ENCODE data around the gene HHIPL1.

The HHIPL1 gene

GRCh38 chr14:99675951-99676350, 31.0 kb downstream of the HHIPL1 start:
- peaks cover 27% of the 10 kb centered on the region for H3K4me1 ChIP-seq (ENCODE audit: insufficient read depth, low read length)
- H3K36me3 ChIP-seq (ENCODE audit: insufficient read depth, low read length), result no peaks in the 10 kb centered on the region
- H3K9ac ChIP-seq (ENCODE audit: low read depth, low read length), result no peak overlapping the region
- peaks cover 5% of the 10 kb centered on the region; the same call in 1 of the 2 replicates for H3K9me3 ChIP-seq (ENCODE audit: control insufficient read depth, insufficient read depth, low read length)

- H3K9ac ChIP-seq (ENCODE audit: low read depth, low read length), result no peak overlapping the region
- peaks cover 20% of the 10 kb centered on the region for H3K4me1 ChIP-seq (ENCODE audit: insufficient read depth, low read length)
- H3K9me3 ChIP-seq (ENCODE audit: control insufficient read depth, insufficient read depth, low read length), result peaks cover 5% of the 10 kb centered on the region; the same call in 1 of the 2 replicates
- H3K36me3 ChIP-seq (ENCODE audit: insufficient read depth, low read length), result no peaks in the 10 kb centered on the region
These were observed 31.7 kb downstream of the HHIPL1 start for GRCh38 chr14:99676657-99677056.

GRCh38 chr14:99677231-99678140, 32.6 kb downstream of the HHIPL1 start:
- H3K36me3 ChIP-seq (ENCODE audit: insufficient read depth, low read length), result no peaks in the 10 kb centered on the region
- H3K4me1 ChIP-seq (ENCODE audit: insufficient read depth, low read length), result peaks cover 12% of the 10 kb centered on the region
- H3K9ac ChIP-seq (ENCODE audit: low read depth, low read length), result no peak overlapping the region
- H3K9me3 ChIP-seq (ENCODE audit: control insufficient read depth, insufficient read depth, low read length), result peaks cover 5% of the 10 kb centered on the region; the same call in 1 of the 2 replicates

GRCh38 chr14:99678198-99678597, 33.3 kb downstream of the HHIPL1 start:
- Histone ChIP-seq H3K9me3 (ENCODE audit: control insufficient read depth, insufficient read depth, low read length) (peaks cover 5% of the 10 kb centered on the region; the same call in 1 of the 2 replicates), H3K4me1 (ENCODE audit: insufficient read depth, low read length) (peaks cover 6% of the 10 kb centered on the region; the same call in 1 of the 2 replicates), H3K9ac (ENCODE audit: low read depth, low read length) (no peak overlapping the region), H3K36me3 (ENCODE audit: insufficient read depth, low read length) (no peaks in the 10 kb centered on the region)

- Histone ChIP-seq H3K9me3 (ENCODE audit: control insufficient read depth, insufficient read depth, low read length) (peaks cover 5% of the 10 kb centered on the region; the same call in 1 of the 2 replicates), H3K9ac (ENCODE audit: low read depth, low read length) (no peak overlapping the region), H3K36me3 (ENCODE audit: insufficient read depth, low read length) (no peaks in the 10 kb centered on the region), H3K4me1 (ENCODE audit: insufficient read depth, low read length) (peaks cover 6% of the 10 kb centered on the region; the same call in 1 of the 2 replicates)
These were observed 34.2 kb downstream of the HHIPL1 start for GRCh38 chr14:99679111-99679510.

GRCh38 chr14:99679543-99679942, 34.6 kb downstream of the HHIPL1 start:
- H3K9ac ChIP-seq (ENCODE audit: low read depth, low read length), result no peak overlapping the region
- no peaks in the 10 kb centered on the region for H3K36me3 ChIP-seq (ENCODE audit: insufficient read depth, low read length)
- H3K4me1 ChIP-seq (ENCODE audit: insufficient read depth, low read length), result peaks cover 6% of the 10 kb centered on the region; the same call in 1 of the 2 replicates
- H3K9me3 ChIP-seq (ENCODE audit: control insufficient read depth, insufficient read depth, low read length), result peaks cover 5% of the 10 kb centered on the region; the same call in 1 of the 2 replicates

- H3K9me3 ChIP-seq (ENCODE audit: control insufficient read depth, insufficient read depth, low read length), result peaks cover 5% of the 10 kb centered on the region; the same call in 1 of the 2 replicates
- H3K9ac ChIP-seq (ENCODE audit: low read depth, low read length), result no peak overlapping the region
- no peaks in the 10 kb centered on the region for H3K36me3 ChIP-seq (ENCODE audit: insufficient read depth, low read length)
- peaks cover 6% of the 10 kb centered on the region; the same call in 1 of the 2 replicates for H3K4me1 ChIP-seq (ENCODE audit: insufficient read depth, low read length)
These were observed 35.1 kb downstream of the HHIPL1 start for GRCh38 chr14:99679996-99680395.

GRCh38 chr14:99681101-99681831, 36.3 kb downstream of the HHIPL1 start:
- Histone ChIP-seq H3K4me1 (ENCODE audit: insufficient read depth, low read length) (peaks cover 3% of the 10 kb centered on the region; the same call in 1 of the 2 replicates), H3K9me3 (ENCODE audit: control insufficient read depth, insufficient read depth, low read length) (peaks cover 5% of the 10 kb centered on the region; the same call in 1 of the 2 replicates), H3K9ac (ENCODE audit: low read depth, low read length) (no peak overlapping the region), H3K36me3 (ENCODE audit: insufficient read depth, low read length) (no peaks in the 10 kb centered on the region)

- peaks cover 5% of the 10 kb centered on the region; the same call in 1 of the 2 replicates for H3K9me3 ChIP-seq (ENCODE audit: control insufficient read depth, insufficient read depth, low read length)
- no peak overlapping the region for H3K9ac ChIP-seq (ENCODE audit: low read depth, low read length)
- no peaks in the 10 kb centered on the region for H3K36me3 ChIP-seq (ENCODE audit: insufficient read depth, low read length)
- no peaks in the 10 kb centered on the region for H3K4me1 ChIP-seq (ENCODE audit: insufficient read depth, low read length)
These were observed 36.9 kb downstream of the HHIPL1 start for GRCh38 chr14:99681832-99682148.

- Histone ChIP-seq H3K4me1 (ENCODE audit: insufficient read depth, low read length) (peaks cover 2% of the 10 kb centered on the region; the same call in 1 of the 2 replicates), H3K9ac (ENCODE audit: low read depth, low read length) (peak overlapping the region; percentile 78), H3K9me3 (ENCODE audit: control insufficient read depth, insufficient read depth, low read length) (peaks cover under 1% of the 10 kb centered on the region; the same call in 1 of the 2 replicates), H3K36me3 (ENCODE audit: insufficient read depth, low read length) (no peaks in the 10 kb centered on the region)
These were observed 38.1 kb downstream of the HHIPL1 start for GRCh38 chr14:99682809-99683618.

GRCh38 chr14:99683619-99684409, 38.9 kb downstream of the HHIPL1 start, which contains the start of gene CYP46A1:
CYP46A1 (plus strand) TSS chr14:99684298; CDS start chr14:99684418, 120 bp downstream.
- Histone ChIP-seq H3K9ac (ENCODE audit: low read depth, low read length) (peak within 1 kb of the TSS; percentile 78), H3K9me3 (ENCODE audit: control insufficient read depth, insufficient read depth, low read length) (no peaks in the 10 kb centered on the region), H3K36me3 (ENCODE audit: insufficient read depth, low read length) (no peaks in the 10 kb centered on the region), H3K4me1 (ENCODE audit: insufficient read depth, low read length) (peaks cover 3% of the 10 kb centered on the region; the same call in 1 of the 2 replicates)

- Histone ChIP-seq H3K9ac (ENCODE audit: low read depth, low read length) (peak overlapping the region; percentile 51; the same call in 1 of the 2 replicates), H3K4me1 (ENCODE audit: insufficient read depth, low read length) (peaks cover 3% of the 10 kb centered on the region; the same call in 1 of the 2 replicates), H3K36me3 (ENCODE audit: insufficient read depth, low read length) (no peaks in the 10 kb centered on the region), H3K9me3 (ENCODE audit: control insufficient read depth, insufficient read depth, low read length) (no peaks in the 10 kb centered on the region)
These were observed 39.5 kb downstream of the HHIPL1 start for GRCh38 chr14:99684410-99684934.

GRCh38 chr14:99685151-99685591, 40.2 kb downstream of the HHIPL1 start:
- Histone ChIP-seq H3K36me3 (ENCODE audit: insufficient read depth, low read length) (no peaks in the 10 kb centered on the region), H3K9me3 (ENCODE audit: control insufficient read depth, insufficient read depth, low read length) (no peaks in the 10 kb centered on the region), H3K4me1 (ENCODE audit: insufficient read depth, low read length) (peaks cover 3% of the 10 kb centered on the region; the same call in 1 of the 2 replicates), H3K9ac (ENCODE audit: low read depth, low read length) (no peak overlapping the region)
